Gastrocnemius medialis (tissue), 4 donors: Measurements from ENCODE around the gene USP7.

Experiments
- CTCF ChIP-seq, 5 experiments: fragments of 450-650 bp in 3 of 5; fragments of 200-600 bp in 2 of 5; sonication (generic) in 2 of 5; IDR thresholded peaks in 4 of 5; conservative IDR thresholded peaks in 1 of 5; 1 replicate in 4 of 5; 2 replicates in 1 of 5; pipeline ENCODE4 v1.5.1; 2016 to 2019; ENCODE audit warnings: antibody characterized with exemption in 5 of 5, mild to moderate bottlenecking in 3 of 5, moderate library complexity in 3 of 5
- POLR2A ChIP-seq, 2 donors: fragments of 450-650 bp; IDR thresholded peaks; one replicate each; pipeline ENCODE4 v1.6.1; 2017; ENCODE audit warnings: antibody characterized with exemption in 2 of 2, mild to moderate bottlenecking in 2 of 2, moderate library complexity in 2 of 2

- TF ChIP-seq CTCF (IDR thresholded peaks at IDR 0.05 in 4 of 5, conservative IDR thresholded peaks at IDR 0.05 in 1 of 5), result no peak
- TF ChIP-seq POLR2A (IDR thresholded peaks at IDR 0.05), result no peak
These were observed 44.4 kb downstream of the USP7 start for GRCh38 chr16:8919089-8919933.
